H1 (cell line): ENCODE results near the gene BPHL. TPM values are rescaled to one million over a fixed set of nuclear protein-coding genes. Genes with fewer than 3 reads are reported as not detected.

Experiments used
- CBX8 ChIP-seq: fragments of 300-800, 300-1000 bp; sonication (generic); IDR thresholded peaks from 2 replicates; pipeline ENCODE4 v1.7.1; 2016; ENCODE audit warnings: low read depth, low read length, borderline replicate concordance
- HDAC2 ChIP-seq, 2 experiments: fragments of 300-600 bp in 1 of 2; sonication (generic) in 1 of 2; IDR thresholded peaks; 2 replicates each; pipeline ENCODE4 v1.6.1; 2011 to 2012; ENCODE audit warnings: low read depth in 2 of 2, low read length in 2 of 2, mild to moderate bottlenecking in 2 of 2, moderate library complexity in 2 of 2, borderline replicate concordance in 1 of 2, inconsistent platforms in 1 of 2
- SAP30 ChIP-seq: fragments of 300-600 bp; sonication (generic); IDR thresholded peaks from 2 replicates; pipeline ENCODE4 v1.7.1; 2012; ENCODE audit warnings: low read length, moderate library complexity, mild to moderate bottlenecking, inconsistent platforms; ENCODE audit not compliant: insufficient read depth, insufficient replicate concordance
- polyA plus RNA-seq, 7 experiments: library from polyadenylated mRNA; depleted of rRNA in 3 of 7; stranded (reverse) in 5 of 7; unstranded in 2 of 7; fragments of >200 nt in 5 of 7; fragments of 200-250 nt in 2 of 7; gene quantifications; 1 replicate in 5 of 7; 2 replicates in 1 of 7; 4 replicates in 1 of 7; pipeline versions ENCODE4 v1.2.1 to v1.2.3, GENCODE V29; 2011 to 2013; ENCODE audit warnings: missing spikeins in 2 of 7, mixed read lengths in 2 of 7
- total RNA-seq: library from RNA; stranded (reverse); fragmentation: NEBNext Ultra II Directional; extraction: Animal tissue kit (Norgen Biotek cat#: 25700); gene quantifications from 2 replicates; pipeline ENCODE4 v1.2.1, GENCODE V29; 2021

The BPHL gene
- total and polyA plus RNA-seq, 2 of the 8 experiments (the other 6 are each of a cell fraction or from before 2014, with no cell fraction given) = 24.4 to 36.4 TPM

GRCh38 chr6:3094815-3095214 is 23.7 kb upstream of the BPHL start (continued):
- TF ChIP-seq CBX8 = no peak
- no peak for TF ChIP-seq HDAC2 (IDR thresholded peaks at IDR 0.05; ENCODE audit: borderline replicate concordance in 1 of 2, low read depth in 2 of 2, low read length in 2 of 2)
- no peak for TF ChIP-seq SAP30
